ENCODE results near the gene CGNL1. TPM values are rescaled to one million over a fixed set of nuclear protein-coding genes. Genes with fewer than 3 reads are reported as not detected.
A peak's percentile ranks its signal among the peaks of the same experiment; 100 is the strongest.

Gene CGNL1, protein sequence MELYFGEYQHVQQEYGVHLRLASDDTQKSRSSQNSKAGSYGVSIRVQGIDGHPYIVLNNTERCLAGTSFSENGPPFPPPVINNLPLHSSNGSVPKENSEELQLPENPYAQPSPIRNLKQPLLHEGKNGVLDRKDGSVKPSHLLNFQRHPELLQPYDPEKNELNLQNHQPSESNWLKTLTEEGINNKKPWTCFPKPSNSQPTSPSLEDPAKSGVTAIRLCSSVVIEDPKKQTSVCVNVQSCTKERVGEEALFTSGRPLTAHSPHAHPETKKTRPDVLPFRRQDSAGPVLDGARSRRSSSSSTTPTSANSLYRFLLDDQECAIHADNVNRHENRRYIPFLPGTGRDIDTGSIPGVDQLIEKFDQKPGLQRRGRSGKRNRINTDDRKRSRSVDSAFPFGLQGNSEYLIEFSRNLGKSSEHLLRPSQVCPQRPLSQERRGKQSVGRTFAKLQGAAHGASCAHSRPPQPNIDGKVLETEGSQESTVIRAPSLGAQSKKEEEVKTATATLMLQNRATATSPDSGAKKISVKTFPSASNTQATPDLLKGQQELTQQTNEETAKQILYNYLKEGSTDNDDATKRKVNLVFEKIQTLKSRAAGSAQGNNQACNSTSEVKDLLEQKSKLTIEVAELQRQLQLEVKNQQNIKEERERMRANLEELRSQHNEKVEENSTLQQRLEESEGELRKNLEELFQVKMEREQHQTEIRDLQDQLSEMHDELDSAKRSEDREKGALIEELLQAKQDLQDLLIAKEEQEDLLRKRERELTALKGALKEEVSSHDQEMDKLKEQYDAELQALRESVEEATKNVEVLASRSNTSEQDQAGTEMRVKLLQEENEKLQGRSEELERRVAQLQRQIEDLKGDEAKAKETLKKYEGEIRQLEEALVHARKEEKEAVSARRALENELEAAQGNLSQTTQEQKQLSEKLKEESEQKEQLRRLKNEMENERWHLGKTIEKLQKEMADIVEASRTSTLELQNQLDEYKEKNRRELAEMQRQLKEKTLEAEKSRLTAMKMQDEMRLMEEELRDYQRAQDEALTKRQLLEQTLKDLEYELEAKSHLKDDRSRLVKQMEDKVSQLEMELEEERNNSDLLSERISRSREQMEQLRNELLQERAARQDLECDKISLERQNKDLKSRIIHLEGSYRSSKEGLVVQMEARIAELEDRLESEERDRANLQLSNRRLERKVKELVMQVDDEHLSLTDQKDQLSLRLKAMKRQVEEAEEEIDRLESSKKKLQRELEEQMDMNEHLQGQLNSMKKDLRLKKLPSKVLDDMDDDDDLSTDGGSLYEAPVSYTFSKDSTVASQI
- not detected for total RNA-seq

GRCh38 chr15:57375827-57376695, at the start of gene CGNL1:
Gene CGNL1 (plus strand): TSS chr15:57376505. CDS start chr15:57438000, 61,495 bp downstream.
- peak; percentile 9 for DNase-seq
- POLR2A ChIA-PET: no interaction called here
- CTCF ChIA-PET: no interaction called here
- no peaks in the 10 kb centered on the region for H3K36me3 Mint-ChIP-seq (ENCODE audit: low read depth)
- intact Hi-C loops (cut with DNase I, micrococcal nuclease): loop anchor here in 1 of 2 experiments (1.0 kb wide), 1 partner anchor 13 kb away; no protein-coding TSS in a partner anchor
- ATAC-seq: no peak
- H3K27ac Mint-ChIP-seq: no peak within 1 kb of the TSS
- no peaks in the 10 kb centered on the region for H3K9me3 Mint-ChIP-seq (ENCODE audit: low read depth)
- H3K4me1 Mint-ChIP-seq: peaks cover 10% of the 10 kb centered on the region
- H3K4me3 Mint-ChIP-seq: peak within 1 kb of the TSS; percentile 41
- peaks cover 44% of the 10 kb centered on the region for H3K27me3 Mint-ChIP-seq

- no peak overlapping the region for H3K27ac Mint-ChIP-seq
- H3K36me3 Mint-ChIP-seq (ENCODE audit: low read depth): no peaks in the 10 kb centered on the region
- ATAC-seq (no peak), DNase-seq (no peak)
- H3K27me3 Mint-ChIP-seq: peaks cover 8% of the 10 kb centered on the region
- H3K4me1 Mint-ChIP-seq: peaks cover 8% of the 10 kb centered on the region
- H3K9me3 Mint-ChIP-seq (ENCODE audit: low read depth): no peaks in the 10 kb centered on the region
- CTCF ChIA-PET: interaction anchor here (0.6 to 1.3 kb wide), 3 partner anchors 12 to 22 kb away, joined by 3 to 4 read pairs (median 4); no protein-coding TSS in a partner anchor
- no peak overlapping the region for H3K4me3 Mint-ChIP-seq
- intact Hi-C loops (cut with DNase I, micrococcal nuclease): no loop called here
- POLR2A ChIA-PET: no interaction called here
Measured at GRCh38 chr15:57327985-57328471, 48.3 kb upstream of the CGNL1 start.

GRCh38 chr15:57328479-57328878, 47.8 kb upstream of the CGNL1 start:
- POLR2A ChIA-PET: no interaction called here
- Mint-ChIP-seq H3K27me3 (peaks cover 8% of the 10 kb centered on the region), H3K27ac (no peak overlapping the region), H3K9me3 (ENCODE audit: low read depth) (no peaks in the 10 kb centered on the region), H3K4me1 (peaks cover 8% of the 10 kb centered on the region), H3K4me3 (no peak overlapping the region), H3K36me3 (ENCODE audit: low read depth) (no peaks in the 10 kb centered on the region)
- no peak for ATAC-seq
- CTCF ChIA-PET: interaction anchor here (1.2 to 1.8 kb wide), 2 partner anchors 11 to 199 kb away, joined by 4 to 9 read pairs; no protein-coding TSS in a partner anchor
- intact Hi-C loops (cut with DNase I, micrococcal nuclease): no loop called here
- no peak for DNase-seq

DNA sequence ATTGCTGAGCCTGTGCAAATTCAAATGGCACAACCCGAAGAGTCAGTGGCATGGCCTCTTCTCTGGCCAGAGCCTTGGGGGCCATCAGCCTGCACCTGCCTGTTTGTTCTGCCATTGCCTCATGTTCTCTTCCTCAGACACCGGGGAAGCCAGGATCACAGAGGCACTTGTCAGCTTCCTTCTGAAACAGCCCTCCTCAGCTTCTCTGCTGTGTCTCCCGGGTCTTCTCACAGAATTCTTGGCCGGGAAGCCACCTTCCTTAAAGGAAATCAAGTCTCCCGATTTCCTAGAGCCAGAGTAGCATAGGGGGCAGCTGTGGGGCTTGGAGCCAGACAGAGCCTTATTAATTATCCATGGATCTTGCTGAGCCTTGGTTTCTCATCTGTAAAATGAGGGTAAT, 47.4 kb upstream of the CGNL1 start:
- H3K4me1 Mint-ChIP-seq: peaks cover 4% of the 10 kb centered on the region
- H3K9me3 Mint-ChIP-seq (ENCODE audit: low read depth): no peaks in the 10 kb centered on the region
- ATAC-seq (no peak), DNase-seq (no peak)
- H3K27me3 Mint-ChIP-seq: peaks cover 8% of the 10 kb centered on the region
- intact Hi-C loops (cut with DNase I, micrococcal nuclease): no loop called here
- no peak overlapping the region for H3K4me3 Mint-ChIP-seq
- ChIA-PET CTCF (interaction anchor here (0.6 to 1.8 kb wide), 5 partner anchors 11 to 1276 kb away, joined by 3 to 9 read pairs (median 4); no protein-coding TSS in a partner anchor), POLR2A (no interaction called here)
- H3K36me3 Mint-ChIP-seq (ENCODE audit: low read depth): no peaks in the 10 kb centered on the region
- H3K27ac Mint-ChIP-seq: no peak overlapping the region

DNA sequence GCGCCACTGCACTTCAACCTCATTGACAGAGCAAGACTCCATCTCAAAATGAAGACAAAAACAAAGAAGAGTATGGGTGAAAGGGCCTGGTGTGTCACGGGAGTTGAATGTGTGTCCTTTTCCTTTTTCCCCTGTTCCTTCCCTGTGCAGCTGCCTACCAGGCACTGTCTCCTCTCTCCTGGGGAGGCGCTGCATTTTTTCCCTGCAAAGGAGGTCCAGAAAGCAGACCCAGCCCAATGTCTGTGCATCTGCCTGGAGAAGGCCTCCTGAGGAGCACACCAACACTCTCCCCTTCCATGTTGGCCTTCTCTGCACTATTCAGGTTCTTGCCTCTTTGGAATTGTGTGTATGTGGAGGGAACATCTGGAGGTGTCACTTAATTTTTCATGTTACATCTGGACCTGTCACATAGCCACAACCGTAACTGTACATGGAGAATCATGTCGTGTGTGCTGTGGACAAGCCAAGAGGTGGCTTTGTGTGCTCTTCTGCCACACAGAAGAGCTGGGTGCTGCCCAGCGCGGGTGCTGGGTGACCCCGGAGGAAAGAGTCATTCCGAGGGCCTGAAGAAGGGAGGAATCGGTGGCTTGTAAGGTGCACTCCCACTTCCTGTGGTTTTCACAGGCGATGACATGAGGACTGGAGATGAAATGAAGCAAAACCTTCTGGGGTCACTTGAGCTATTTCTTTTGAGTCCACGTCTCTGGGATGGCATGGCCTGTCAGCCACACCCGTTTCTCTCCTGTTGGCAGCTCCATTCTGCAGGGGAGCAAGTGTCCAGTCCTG, 46.5 kb upstream of the CGNL1 start:
- DNase-seq (no peak), ATAC-seq (no peak)
- Mint-ChIP-seq H3K27ac (no peak overlapping the region), H3K9me3 (ENCODE audit: low read depth) (no peaks in the 10 kb centered on the region), H3K4me3 (no peak overlapping the region), H3K4me1 (peaks cover 3% of the 10 kb centered on the region), H3K27me3 (peaks cover 9% of the 10 kb centered on the region), H3K36me3 (ENCODE audit: low read depth) (no peaks in the 10 kb centered on the region)
- ChIA-PET POLR2A (no interaction called here), CTCF (interaction anchor here (0.7 to 1.8 kb wide), 4 partner anchors 11 to 984 kb away, joined by 3 to 9 read pairs (median 4); no protein-coding TSS in a partner anchor)
- intact Hi-C loops (cut with DNase I, micrococcal nuclease): no loop called here

- Mint-ChIP-seq H3K9me3 (ENCODE audit: low read depth) (no peaks in the 10 kb centered on the region), H3K4me3 (no peak overlapping the region), H3K27me3 (peaks cover 10% of the 10 kb centered on the region), H3K36me3 (ENCODE audit: low read depth) (no peaks in the 10 kb centered on the region), H3K4me1 (peaks cover 2% of the 10 kb centered on the region), H3K27ac (no peak overlapping the region)
- ATAC-seq (no peak), DNase-seq (no peak)
- intact Hi-C loops (cut with DNase I, micrococcal nuclease): no loop called here
- CTCF ChIA-PET: interaction anchor here (1.1 to 1.4 kb wide), 2 partner anchors 10 to 24 kb away, joined by 3 to 4 read pairs; no protein-coding TSS in a partner anchor
- POLR2A ChIA-PET: no interaction called here
Measured at GRCh38 chr15:57330619-57331340, 45.5 kb upstream of the CGNL1 start.

- H3K4me3 Mint-ChIP-seq: no peak overlapping the region
- H3K9me3 Mint-ChIP-seq (ENCODE audit: low read depth): no peaks in the 10 kb centered on the region
- no peaks in the 10 kb centered on the region for H3K36me3 Mint-ChIP-seq (ENCODE audit: low read depth)
- intact Hi-C loops (cut with DNase I, micrococcal nuclease): no loop called here
- H3K4me1 Mint-ChIP-seq: peaks cover 2% of the 10 kb centered on the region
- no peak for DNase-seq
- POLR2A ChIA-PET: no interaction called here
- ATAC-seq: no peak
- CTCF ChIA-PET: interaction anchor here (0.9 kb wide), 1 partner anchor 9 kb away, joined by 3 read pairs; no protein-coding TSS in a partner anchor
- no peak overlapping the region for H3K27ac Mint-ChIP-seq
- peaks cover 10% of the 10 kb centered on the region for H3K27me3 Mint-ChIP-seq
Measured at GRCh38 chr15:57332326-57332725, 44.0 kb upstream of the CGNL1 start.

DNA sequence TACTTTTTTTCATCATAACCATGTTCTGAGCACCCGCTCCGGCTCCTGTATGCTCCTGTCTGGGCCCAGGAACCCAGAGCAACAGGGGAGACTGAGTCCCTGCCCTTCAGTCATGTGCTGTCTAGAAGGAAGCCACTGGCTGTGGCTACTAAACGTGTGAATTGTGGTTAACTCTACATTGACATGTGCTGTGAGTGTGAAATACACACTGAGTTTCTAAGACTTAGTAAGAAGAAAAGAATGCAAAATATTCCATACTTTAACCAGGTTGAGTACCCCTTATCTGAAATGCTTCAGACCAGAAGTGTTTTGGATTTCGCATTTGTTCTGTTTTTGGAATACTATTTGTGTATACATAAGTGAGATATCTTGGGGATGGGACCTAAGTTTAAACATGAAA, 42.8 kb upstream of the CGNL1 start:
- Mint-ChIP-seq H3K36me3 (ENCODE audit: low read depth) (no peaks in the 10 kb centered on the region), H3K27me3 (peaks cover 8% of the 10 kb centered on the region), H3K27ac (no peak overlapping the region), H3K4me1 (peaks cover 2% of the 10 kb centered on the region), H3K4me3 (no peak overlapping the region), H3K9me3 (ENCODE audit: low read depth) (no peaks in the 10 kb centered on the region)
- intact Hi-C loops (cut with DNase I, micrococcal nuclease): no loop called here
- CTCF ChIA-PET: no interaction called here
- DNase-seq: no peak
- POLR2A ChIA-PET: no interaction called here
- ATAC-seq: no peak

GRCh38 chr15:57334257-57334656, 42.0 kb upstream of the CGNL1 start:
- peaks cover 2% of the 10 kb centered on the region for H3K4me1 Mint-ChIP-seq
- H3K36me3 Mint-ChIP-seq (ENCODE audit: low read depth): no peaks in the 10 kb centered on the region
- ATAC-seq (no peak), DNase-seq (no peak)
- no peak overlapping the region for H3K4me3 Mint-ChIP-seq
- CTCF ChIA-PET: no interaction called here
- peaks cover 7% of the 10 kb centered on the region for H3K27me3 Mint-ChIP-seq
- no peak overlapping the region for H3K27ac Mint-ChIP-seq
- no peaks in the 10 kb centered on the region for H3K9me3 Mint-ChIP-seq (ENCODE audit: low read depth)
- intact Hi-C loops (cut with DNase I, micrococcal nuclease): no loop called here
- POLR2A ChIA-PET: no interaction called here
